Neural progenitor cell (in vitro differentiated cells): ENCODE data around the gene DGKD. TPM values are rescaled to one million over a fixed set of nuclear protein-coding genes. Genes with fewer than 3 reads are reported as not detected.

Source experiments
- DNase-seq: peaks from one replicate; pipeline ENCODE4 v3.0.0-alpha.2; 2016; ENCODE audit warnings: low spot score
- H2AFZ ChIP-seq: fragments of 200-600 bp; sonication (generic); replicated peaks from 2 replicates; pipeline ENCODE4 v1.6.1; 2016; ENCODE audit warnings: antibody characterized with exemption
- H3F3A ChIP-seq: fragments of 200-600 bp; sonication (generic); 2 replicates; pipeline ENCODE4 v1.6.1; 2016; ENCODE audit warnings: antibody characterized with exemption, low read depth
- H3K27ac ChIP-seq: fragments of 200-600 bp; sonication (generic); 2 replicates; pipeline ENCODE4 v1.5.1; 2016; ENCODE audit warnings: mild to moderate bottlenecking
- H3K27me3 ChIP-seq: fragments of 200-600 bp; sonication (generic); 2 replicates; pipeline ENCODE4 v1.6.1; 2016; ENCODE audit warnings: mild to moderate bottlenecking, moderate library complexity
- H3K36me3 ChIP-seq: fragments of 200-600 bp; sonication (generic); 2 replicates; pipeline ENCODE4 v1.5.1; 2016
- H3K4me1 ChIP-seq: fragments of 200-600 bp; sonication (generic); 2 replicates; pipeline ENCODE4 v1.6.1; 2016; ENCODE audit warnings: mixed run types
- H3K4me2 ChIP-seq: fragments of 200-600 bp; sonication (generic); 2 replicates; pipeline ENCODE4 v1.6.1; 2016
- H3K4me3 ChIP-seq: fragments of 200-600 bp; sonication (generic); 2 replicates; pipeline ENCODE4 v1.5.1; 2016
- H3K79me2 ChIP-seq: fragments of 200-600 bp; sonication (generic); 2 replicates; pipeline ENCODE4 v1.6.1; 2016; ENCODE audit warnings: low read depth
- H3K9ac ChIP-seq: fragments of 200-600 bp; sonication (generic); 2 replicates; pipeline ENCODE4 v1.6.1; 2016
- H3K9me3 ChIP-seq: fragments of 200-600 bp; sonication (generic); 2 replicates; pipeline ENCODE4 v1.5.1; 2016; ENCODE audit warnings: low read depth
- H4K20me1 ChIP-seq: fragments of 200-600 bp; sonication (generic); 2 replicates; pipeline ENCODE4 v1.6.1; 2016; ENCODE audit warnings: low read depth
- H3K27ac Mint-ChIP-seq: 3 replicates; pipeline ENCODE4 v1.8.0; 2021; ENCODE audit warnings: mixed read lengths
- H3K27me3 Mint-ChIP-seq: 2 replicates; pipeline ENCODE4 v1.8.0; 2022; ENCODE audit warnings: low read depth, mild to moderate bottlenecking, inconsistent platforms, moderate library complexity, mixed read lengths; ENCODE audit not compliant: insufficient read depth
- H3K36me3 Mint-ChIP-seq: 3 replicates; pipeline ENCODE4 v1.8.0; 2021; ENCODE audit warnings: mixed read lengths
- H3K4me1 Mint-ChIP-seq: 3 replicates; pipeline ENCODE4 v1.8.0; 2021; ENCODE audit warnings: mixed read lengths
- H3K4me3 Mint-ChIP-seq: 3 replicates; pipeline ENCODE4 v1.8.0; 2021; ENCODE audit warnings: mild to moderate bottlenecking, moderate library complexity, mixed read lengths
- H3K9me3 Mint-ChIP-seq: 3 replicates; pipeline ENCODE4 v1.8.0; 2020; ENCODE audit warnings: mixed read lengths
- EZH2 ChIP-seq: fragments of 200-600 bp; sonication (generic); IDR thresholded peaks from 2 replicates; pipeline ENCODE4 v1.6.1; 2017; ENCODE audit warnings: antibody characterized with exemption, mild to moderate bottlenecking, moderate library complexity
- EZH2phosphoT487 ChIP-seq: fragments of 200-600 bp; sonication (generic); IDR thresholded peaks from 2 replicates; pipeline ENCODE4 v1.6.1; 2017; ENCODE audit warnings: antibody characterized with exemption
- total RNA-seq: library from RNA; depleted of rRNA; stranded (reverse); fragments of >200 nt; gene quantifications from 2 replicates; pipeline ENCODE4 v1.2.3, GENCODE V29; 2015; ENCODE audit warnings: low replicate concordance
- TF ChIP-seq, protein P1 (sequence below): fragments of 200-600 bp; sonication (generic); IDR thresholded peaks from 2 replicates; pipeline ENCODE4 v1.5.1; 2017; ENCODE audit warnings: antibody characterized with exemption, mild to moderate bottlenecking

Gene DGKD
- total RNA-seq, 1 donor from 2014 or later, result 10.9 TPM

DNA sequence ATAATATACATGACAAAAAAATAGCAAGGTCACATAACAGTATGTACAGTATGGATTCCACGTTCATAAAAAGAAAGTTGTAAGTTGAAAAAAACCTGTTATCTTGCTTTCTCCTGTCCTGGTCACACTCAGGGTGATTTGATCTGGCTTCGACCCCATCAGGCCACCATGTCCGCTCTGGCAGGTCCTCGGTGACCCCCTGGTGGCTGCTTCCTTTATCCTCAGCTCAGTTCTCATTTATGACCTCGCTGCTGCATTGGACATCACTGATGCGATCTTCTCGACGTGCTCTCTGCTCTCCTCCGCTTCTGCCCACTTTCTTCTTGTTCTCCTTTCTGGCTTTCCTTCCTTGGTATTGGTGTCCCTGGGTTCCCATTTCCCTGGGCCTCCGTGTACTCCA, 29.7 kb downstream of the DGKD start:
- Histone ChIP-seq H3K79me2 (no peaks in the 10 kb centered on the region), H3K9ac (no peak overlapping the region), H4K20me1 (peaks cover 8% of the 10 kb centered on the region), H3K36me3 (no peaks in the 10 kb centered on the region), H3K4me3 (no peak overlapping the region), H3K27me3 (no peaks in the 10 kb centered on the region), H3K27ac (no peak overlapping the region), H3F3A (no peaks in the 10 kb centered on the region), H3K9me3 (no peaks in the 10 kb centered on the region), H2AFZ (no peak overlapping the region), H3K4me1 (peaks cover 26% of the 10 kb centered on the region), H3K4me2 (no peak overlapping the region)
- H3K36me3 Mint-ChIP-seq, result peaks cover 4% of the 10 kb centered on the region
- DNase-seq, result no peak
- H3K27me3 Mint-ChIP-seq, result peaks cover 5% of the 10 kb centered on the region
- no peak overlapping the region for H3K4me3 Mint-ChIP-seq
- peaks cover 39% of the 10 kb centered on the region for H3K4me1 Mint-ChIP-seq
- H3K27ac Mint-ChIP-seq, result no peak overlapping the region
- no peaks in the 10 kb centered on the region for H3K9me3 Mint-ChIP-seq
- no peak for TF ChIP-seq EZH2phosphoT487
- no peak for TF ChIP-seq EZH2
- TF ChIP-seq, protein P1, sequence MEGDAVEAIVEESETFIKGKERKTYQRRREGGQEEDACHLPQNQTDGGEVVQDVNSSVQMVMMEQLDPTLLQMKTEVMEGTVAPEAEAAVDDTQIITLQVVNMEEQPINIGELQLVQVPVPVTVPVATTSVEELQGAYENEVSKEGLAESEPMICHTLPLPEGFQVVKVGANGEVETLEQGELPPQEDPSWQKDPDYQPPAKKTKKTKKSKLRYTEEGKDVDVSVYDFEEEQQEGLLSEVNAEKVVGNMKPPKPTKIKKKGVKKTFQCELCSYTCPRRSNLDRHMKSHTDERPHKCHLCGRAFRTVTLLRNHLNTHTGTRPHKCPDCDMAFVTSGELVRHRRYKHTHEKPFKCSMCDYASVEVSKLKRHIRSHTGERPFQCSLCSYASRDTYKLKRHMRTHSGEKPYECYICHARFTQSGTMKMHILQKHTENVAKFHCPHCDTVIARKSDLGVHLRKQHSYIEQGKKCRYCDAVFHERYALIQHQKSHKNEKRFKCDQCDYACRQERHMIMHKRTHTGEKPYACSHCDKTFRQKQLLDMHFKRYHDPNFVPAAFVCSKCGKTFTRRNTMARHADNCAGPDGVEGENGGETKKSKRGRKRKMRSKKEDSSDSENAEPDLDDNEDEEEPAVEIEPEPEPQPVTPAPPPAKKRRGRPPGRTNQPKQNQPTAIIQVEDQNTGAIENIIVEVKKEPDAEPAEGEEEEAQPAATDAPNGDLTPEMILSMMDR, result no peak

GRCh38 chr2:233384811-233385488, 30.7 kb downstream of the DGKD start:
- H3K27me3 Mint-ChIP-seq, result peaks cover 5% of the 10 kb centered on the region
- no peaks in the 10 kb centered on the region for H3K27me3 ChIP-seq
- no peaks in the 10 kb centered on the region for H3K9me3 Mint-ChIP-seq
- no peak overlapping the region for H3K4me2 ChIP-seq
- H3K4me3 Mint-ChIP-seq, result no peak overlapping the region
- H3K9me3 ChIP-seq, result no peaks in the 10 kb centered on the region
- TF ChIP-seq EZH2phosphoT487 (no peak), EZH2 (no peak)
- TF ChIP-seq, protein P1, result no peak
- H3K4me3 ChIP-seq, result no peak overlapping the region
- no peak overlapping the region for H2AFZ ChIP-seq
- H3K4me1 ChIP-seq, result peaks cover 20% of the 10 kb centered on the region
- H3K27ac ChIP-seq, result no peak overlapping the region
- no peaks in the 10 kb centered on the region for H3K79me2 ChIP-seq
- peaks cover 5% of the 10 kb centered on the region for H4K20me1 ChIP-seq
- H3K27ac Mint-ChIP-seq, result peak overlapping the region; percentile 42
- peaks cover 37% of the 10 kb centered on the region for H3K4me1 Mint-ChIP-seq
- H3K9ac ChIP-seq, result no peak overlapping the region
- H3F3A ChIP-seq, result no peaks in the 10 kb centered on the region
- H3K36me3 ChIP-seq, result no peaks in the 10 kb centered on the region
- H3K36me3 Mint-ChIP-seq, result peaks cover 6% of the 10 kb centered on the region
- no peak for DNase-seq

- H3K9me3 Mint-ChIP-seq, result no peaks in the 10 kb centered on the region
- no peak for TF ChIP-seq EZH2phosphoT487
- no peak for TF ChIP-seq EZH2
- TF ChIP-seq, protein P1, result no peak
- Histone ChIP-seq H2AFZ (no peak overlapping the region), H3K4me3 (no peak overlapping the region), H3K4me2 (no peak overlapping the region), H3K36me3 (no peaks in the 10 kb centered on the region), H3K27me3 (no peaks in the 10 kb centered on the region), H3K79me2 (no peaks in the 10 kb centered on the region), H3F3A (no peaks in the 10 kb centered on the region), H4K20me1 (peaks cover 1% of the 10 kb centered on the region), H3K4me1 (peaks cover 16% of the 10 kb centered on the region), H3K27ac (no peak overlapping the region), H3K9ac (no peak overlapping the region), H3K9me3 (no peaks in the 10 kb centered on the region)
- no peak overlapping the region for H3K4me3 Mint-ChIP-seq
- H3K27ac Mint-ChIP-seq, result peak overlapping the region; percentile 42
- peaks cover 35% of the 10 kb centered on the region for H3K4me1 Mint-ChIP-seq
- no peak for DNase-seq
- H3K36me3 Mint-ChIP-seq, result peaks cover 11% of the 10 kb centered on the region
- H3K27me3 Mint-ChIP-seq, result peaks cover 5% of the 10 kb centered on the region
These were observed 31.3 kb downstream of the DGKD start for GRCh38 chr2:233385489-233386044.
